NCI-H1417 treated with DMSO at 0.1 percent for 48 hours (cell line): Measurements from ENCODE around the gene SMPD3.

ENCODE experiments used
- DNase-seq: peaks from one replicate; lab custom pipeline; 2025; lab: John Stamatoyannopoulos, UW

SMPD3 gene

DNA sequence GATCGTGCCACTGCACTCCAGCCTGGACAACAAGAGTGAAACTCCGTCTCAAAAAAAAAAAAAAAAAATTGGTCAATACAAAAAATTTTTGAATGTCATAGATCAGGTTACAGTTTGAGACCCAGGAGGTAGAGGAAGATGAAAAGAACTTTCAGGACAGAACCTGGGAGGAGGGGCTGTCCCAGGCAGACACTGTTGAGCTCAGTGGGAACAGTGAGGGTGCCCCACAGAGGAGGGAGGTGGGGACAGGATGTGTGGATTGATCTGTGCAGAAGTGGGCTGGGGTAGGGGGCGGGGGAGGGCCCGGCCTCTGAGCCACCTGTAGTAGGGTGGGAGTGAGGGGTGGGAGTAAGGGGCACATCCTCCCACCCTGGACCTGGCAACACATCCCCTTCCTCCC, 79.1 kb downstream of the SMPD3 start:
- no peak for DNase-seq

DNA sequence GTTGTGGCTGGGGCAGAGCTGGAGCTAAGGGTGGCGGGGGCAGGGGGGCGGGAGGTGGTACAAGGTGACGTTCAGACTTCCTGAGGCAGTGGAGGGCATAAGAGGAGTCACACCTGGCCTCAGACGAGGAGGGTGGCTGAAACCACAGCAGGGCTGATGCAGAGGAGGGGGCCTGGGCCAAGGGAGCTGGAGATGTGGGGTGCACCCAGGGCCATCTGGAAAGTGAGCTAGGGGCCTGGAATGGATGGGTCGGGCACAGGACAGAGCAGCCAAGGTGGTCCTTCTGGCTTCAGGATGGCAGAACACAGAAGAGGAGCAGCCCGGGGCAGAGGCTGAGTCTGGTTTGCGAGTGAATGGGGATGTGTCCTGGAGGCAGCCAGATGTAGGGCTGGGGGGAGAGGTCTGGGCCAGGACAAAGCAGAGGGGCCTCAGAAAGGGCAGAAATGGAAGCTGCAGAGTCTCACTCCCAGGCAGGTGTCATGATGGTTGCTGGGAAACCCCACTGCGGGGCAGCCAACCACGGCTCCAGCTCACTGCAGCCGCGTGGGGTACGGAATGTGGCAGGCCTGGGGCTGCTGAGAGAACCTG, 79.9 kb downstream of the SMPD3 start:
- no peak for DNase-seq

DNA sequence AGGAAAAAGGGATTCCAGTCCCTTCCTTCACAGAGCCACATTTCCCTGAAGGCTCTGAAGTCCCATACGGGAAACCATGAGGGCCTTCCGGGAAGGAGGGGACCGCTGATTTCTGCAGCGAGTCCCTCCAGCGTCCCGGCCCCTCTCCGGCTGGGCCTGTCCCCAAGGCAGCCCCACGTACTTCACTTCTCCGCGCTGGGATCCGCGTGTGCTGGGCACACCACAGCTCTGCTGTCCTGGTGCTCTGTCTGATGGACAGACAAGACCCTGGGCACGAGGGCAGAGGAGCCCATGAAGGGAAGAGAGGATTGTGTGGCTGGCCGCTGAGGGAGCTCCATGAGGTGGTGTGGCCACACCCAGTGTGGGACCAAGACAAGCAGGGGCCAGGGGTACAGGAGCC, 80.4 kb downstream of the SMPD3 start:
- no peak for DNase-seq

DNA sequence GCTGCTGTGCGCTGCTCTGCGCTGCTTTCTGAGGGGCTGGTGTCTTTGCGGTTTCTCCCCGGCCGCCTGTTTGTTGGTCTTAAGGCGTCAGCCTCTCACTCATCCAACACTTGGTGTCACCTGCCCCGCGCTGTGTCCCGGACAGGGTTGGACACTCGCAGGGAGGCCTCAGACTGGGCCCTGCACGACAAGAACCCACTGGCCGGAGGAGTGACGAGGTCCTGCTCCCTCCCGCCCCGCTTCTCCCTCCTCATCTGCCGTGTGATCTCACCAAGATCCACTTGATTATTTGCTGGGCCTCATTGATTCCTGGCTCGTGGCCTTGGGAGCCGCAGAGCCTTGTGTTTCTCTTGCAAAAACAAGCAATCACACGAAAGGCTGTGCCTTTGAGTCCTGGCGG, 80.9 kb downstream of the SMPD3 start:
- no peak for DNase-seq

DNA sequence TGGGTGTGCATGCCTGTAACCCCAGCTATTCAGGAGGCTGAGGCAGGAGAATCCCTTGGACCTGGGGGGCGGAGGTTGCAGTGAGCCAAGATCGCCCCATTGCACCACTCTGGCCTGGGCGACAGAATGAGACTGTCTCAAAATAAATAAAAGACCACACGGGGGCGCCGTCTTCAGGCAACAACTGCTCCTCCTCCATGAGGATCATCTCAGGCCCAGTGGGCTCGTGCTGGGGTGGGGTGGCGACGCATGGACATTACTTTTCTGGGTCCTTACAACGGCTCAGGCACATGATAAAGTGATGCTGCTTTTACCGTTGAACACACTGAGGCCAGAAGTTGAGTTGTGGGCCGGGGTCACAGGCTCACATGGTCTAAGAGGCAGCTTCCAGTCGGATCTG, 81.3 kb downstream of the SMPD3 start:
- no peak for DNase-seq

DNA sequence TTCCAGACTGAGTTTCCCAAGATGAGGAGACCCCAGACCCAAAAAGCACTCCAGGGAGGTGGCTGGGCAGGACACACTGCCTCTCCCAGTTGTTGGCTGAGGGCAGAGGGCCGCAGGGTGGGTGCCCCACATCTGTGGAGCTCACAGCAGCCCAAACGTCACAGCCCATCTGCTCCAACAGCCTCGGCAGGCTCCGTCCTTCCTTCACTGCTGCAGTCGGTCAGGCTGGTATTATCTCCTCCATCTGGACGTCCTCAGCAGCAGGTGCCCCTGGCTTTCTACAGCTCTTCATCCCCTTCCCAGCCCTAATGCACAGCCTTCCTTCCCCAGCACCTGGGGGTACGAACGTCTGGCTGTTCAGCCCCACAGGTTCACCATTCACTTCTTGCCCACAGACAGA, 82.2 kb downstream of the SMPD3 start:
- no peak for DNase-seq

DNA sequence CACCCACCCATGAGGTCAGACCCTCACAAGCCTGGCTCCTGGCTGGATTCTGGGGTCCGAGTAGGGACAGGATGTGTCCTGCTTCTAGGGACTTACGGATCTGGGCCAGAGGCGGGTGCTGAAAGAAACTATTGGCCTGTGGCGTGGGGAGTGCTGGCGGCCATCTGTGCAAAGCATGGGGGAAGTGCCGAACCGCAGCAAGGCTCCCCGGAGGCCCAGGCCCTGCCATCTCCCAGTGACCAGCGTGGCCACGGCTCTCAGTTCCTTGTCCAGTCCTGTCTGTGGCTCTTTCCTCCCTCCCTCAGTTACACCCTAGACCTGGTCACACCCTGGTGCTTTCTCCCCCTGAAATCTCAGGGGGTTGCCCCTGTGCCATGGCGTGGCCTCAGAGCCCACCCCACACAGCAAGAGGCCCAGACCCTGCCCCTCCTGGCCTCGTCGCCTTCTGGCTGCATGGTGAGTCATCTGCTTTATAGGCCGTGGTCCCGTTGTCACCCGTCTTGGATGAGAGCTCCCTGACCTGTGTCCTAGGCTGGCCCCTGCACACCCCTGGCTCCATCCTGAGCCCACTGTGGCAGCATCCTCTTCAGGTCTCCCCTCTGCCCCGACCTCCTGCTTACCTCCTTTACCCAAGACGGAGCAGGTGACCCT, 83.0 kb downstream of the SMPD3 start:
- no peak for DNase-seq

DNA sequence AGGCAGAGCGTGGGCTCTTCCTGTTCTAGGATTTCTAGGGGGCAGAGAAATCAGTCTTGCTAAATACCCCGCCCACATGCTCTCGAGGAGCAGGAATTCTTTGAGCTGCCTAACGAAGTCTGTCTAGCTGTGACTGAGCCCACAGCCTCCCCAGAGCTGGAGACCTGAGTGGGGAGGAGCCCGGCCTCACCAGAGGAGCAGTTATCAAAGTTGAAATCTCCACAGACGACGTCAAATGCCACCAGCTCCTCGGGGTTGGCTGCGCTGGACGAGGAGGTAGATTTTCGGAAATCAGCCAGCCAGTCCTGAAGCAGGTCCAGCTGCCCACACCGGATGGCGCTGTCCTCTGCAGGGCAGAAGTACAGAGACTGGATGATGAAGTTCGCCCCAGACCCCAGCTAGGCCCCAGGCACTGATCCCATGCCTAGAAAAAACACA, 83.7 kb downstream of the SMPD3 start:
- DNase-seq, result no peak

DNA sequence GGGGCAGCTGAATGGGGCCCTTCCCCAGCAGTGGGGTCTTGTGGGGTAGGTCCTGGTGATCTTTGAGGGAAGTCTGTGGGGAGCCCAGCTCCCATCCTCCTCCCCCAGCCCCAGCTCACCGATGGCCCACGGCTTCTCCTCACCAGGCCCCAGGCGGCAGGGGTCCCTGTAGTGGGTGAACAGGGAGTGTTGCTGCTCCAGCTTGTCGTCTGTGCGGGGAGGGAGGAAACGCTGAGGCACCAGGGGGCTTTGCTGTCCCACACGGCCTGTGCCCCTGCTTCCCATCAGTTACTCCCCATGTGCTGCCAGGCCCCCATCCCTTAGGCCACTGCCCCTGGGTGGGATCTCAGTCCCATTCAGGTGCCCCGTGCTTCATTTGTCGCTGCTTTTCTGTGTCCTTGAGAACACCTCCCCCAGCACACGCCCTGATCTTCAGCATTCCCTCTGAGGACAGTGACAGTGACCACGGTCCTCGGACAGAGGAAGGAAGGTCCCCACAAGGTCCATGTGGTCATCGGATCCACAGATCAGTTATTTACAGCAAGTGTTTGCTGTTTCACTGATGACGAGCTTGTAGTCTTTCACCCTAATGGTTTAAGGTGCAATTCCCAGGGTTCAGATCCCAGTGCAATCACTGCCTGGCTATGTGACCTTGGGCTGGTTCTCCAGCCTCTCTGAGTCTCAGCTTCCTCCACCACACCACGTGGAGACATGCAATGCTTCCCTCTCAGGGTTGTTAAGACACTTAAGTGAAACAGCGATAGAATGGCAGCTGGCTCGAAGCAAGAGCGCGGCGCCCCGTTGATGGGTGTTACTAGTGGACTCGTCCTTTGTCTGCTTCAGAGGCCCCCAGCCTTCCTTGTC, 84.4 kb downstream of the SMPD3 start:
- no peak for DNase-seq

DNA sequence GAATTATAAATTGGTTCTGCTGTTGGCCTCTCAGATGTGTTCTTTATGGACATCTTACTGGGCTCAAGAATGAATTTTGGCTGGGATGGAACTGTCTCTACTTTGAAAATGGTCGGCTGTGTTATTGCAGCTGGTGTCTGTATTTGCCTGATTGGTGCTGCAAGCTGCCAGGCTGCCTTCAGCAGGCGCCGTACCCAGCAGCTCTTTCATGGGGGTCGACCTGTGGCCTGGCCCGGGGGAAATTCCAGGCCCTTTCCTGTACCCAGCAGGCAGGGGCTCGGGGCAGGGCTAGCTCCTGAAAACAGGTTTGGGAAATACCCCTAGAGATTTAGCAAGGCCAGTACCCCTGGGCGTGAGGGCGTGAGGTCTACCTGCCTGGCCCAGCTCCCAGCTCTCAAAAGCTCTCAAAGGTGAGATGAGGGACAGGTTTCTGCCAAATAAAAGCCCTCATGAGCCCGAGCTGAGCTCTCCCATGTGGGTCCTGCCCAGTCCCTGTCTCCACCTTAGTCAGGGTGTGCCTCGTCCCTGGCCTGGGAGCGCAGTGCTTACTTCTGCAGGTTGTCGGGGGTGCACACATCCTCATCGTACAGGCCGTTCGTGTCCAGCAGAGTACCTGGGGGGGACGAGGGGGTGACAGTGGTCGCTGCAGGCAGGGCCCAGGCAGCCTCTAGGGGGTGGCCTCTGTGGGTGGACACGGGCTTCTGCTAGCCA, 85.2 kb downstream of the SMPD3 start:
- no peak for DNase-seq

DNA sequence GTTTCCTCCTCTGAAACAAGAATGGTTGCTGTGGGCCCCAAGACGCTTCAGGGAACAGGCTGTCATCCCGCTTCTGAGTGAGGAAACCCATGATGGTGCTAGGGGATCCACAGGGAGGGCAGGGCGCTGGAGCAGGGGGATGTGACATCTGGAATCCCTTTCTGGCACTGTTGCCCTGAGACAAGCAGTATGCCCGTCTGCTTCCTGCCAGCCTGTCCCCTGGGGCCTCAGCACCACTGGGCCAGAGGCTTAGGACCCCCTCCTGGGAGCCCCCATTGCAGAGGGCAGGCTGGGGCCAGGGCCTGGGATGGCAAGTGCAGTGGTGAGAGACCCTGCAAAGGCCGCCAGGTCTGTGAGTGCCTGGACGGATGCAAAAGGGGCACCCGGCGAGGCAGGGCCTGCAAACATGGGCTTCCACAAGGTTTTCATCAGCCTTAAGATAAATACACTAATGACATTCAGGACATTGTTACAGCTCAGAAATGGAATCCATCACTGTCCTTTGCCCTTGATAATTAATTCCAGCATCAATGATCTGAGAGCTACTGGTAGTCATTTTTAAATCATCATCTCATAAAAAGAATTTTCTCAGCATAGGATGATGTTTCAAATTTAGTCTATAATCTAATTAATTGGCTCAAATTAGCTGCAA, 85.9 kb downstream of the SMPD3 start:
- DNase-seq, result no peak

DNA sequence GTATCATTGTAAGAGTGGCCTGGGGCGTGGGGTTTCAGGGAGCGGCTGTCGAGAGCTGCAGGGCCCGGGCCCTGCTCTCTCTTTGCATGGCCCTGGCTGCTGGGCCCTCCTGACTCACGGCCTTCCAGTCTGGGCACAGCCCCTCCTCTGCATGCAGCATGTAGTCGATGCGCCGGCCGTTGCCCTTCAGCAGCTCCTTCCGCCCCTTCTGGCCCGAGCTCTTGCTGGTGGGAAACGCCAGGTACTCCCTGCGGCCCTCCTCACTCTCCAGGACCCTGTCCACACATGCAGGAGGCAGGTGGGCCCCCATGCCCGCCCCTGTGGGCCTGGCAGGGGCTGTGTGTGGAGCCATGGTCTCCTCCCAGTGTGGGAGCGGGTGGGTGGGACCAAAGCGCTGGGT, 86.8 kb downstream of the SMPD3 start:
- DNase-seq, result no peak

DNA sequence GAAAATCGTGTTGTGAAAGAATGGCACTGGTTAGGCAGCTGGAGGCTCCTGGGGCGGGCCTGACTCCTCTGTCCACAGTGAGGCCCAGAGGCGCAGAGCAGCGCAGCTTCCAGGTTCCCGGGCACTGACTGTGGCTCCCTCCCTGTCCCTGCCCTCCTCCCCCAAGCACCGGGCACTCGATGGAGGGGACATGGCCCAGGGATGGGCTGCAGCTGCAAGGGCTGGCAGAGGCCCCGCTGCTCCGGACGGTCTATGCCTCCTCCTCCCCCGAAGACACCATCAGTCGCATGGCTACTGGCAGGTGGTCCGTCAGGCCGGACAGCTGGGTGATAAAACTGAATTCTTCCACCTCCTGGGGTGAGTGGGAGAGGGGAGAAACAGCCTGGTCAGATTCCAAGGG, 87.4 kb downstream of the SMPD3 start:
- no peak for DNase-seq

DNA sequence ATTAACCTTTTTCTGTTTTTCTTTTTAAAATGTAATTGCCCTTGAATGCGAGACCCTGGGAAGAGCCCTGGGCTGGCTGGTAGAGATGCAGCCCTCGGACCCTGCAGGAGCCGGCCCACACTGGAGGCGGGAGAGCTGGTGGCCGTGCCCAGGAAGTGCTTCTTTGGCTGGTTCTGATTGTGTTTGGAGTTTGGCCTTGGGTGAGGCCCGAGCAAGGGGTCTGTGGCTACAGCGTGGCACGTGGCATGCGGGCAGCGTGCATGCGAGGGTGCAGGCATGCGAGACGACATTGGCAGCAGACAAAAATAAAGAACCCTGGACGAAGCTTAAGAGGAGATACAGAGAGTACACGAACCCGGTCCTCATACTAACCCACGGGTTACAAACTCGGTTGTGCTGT, 87.8 kb downstream of the SMPD3 start:
- DNase-seq, result no peak

DNA sequence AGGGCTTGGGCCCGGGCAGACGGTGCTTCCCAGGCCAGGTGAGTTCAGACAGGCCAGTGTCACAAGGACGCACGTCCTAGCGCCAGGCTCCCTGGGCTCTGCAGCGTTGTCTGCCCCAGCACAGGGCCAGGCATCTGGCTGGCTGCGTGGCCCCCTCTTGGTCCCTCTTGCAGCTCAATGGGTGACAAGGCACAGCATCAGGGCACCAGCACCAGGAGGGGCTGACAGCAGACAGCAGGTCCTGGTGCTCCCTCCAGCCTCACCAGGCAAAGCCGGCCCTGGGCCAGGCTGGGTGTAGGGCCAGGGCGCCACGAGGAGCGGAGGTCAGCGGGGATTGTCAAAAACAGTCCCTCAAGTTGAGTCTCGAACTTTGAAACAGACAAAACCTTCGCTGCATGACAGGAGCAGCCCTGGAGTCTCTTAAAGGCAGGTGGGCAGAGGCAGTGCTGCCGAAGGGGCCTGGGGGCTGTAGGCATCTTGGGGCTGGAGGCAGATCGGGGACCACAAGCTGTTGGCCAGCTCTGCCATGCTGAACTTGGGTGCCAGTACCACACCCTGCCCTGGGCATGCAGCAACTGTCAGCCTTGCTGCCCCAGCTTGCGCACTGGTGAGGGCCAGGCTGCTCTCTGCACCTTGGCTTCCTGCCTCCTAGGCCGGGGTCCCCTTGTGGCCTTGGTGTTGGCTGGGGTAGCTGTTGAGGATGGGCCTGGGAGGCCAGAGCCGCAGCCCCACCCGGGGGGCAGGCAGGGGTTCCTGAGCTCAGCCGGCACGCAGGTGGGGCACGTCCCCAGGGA, 88.7 kb downstream of the SMPD3 start:
- DNase-seq, result no peak

DNA sequence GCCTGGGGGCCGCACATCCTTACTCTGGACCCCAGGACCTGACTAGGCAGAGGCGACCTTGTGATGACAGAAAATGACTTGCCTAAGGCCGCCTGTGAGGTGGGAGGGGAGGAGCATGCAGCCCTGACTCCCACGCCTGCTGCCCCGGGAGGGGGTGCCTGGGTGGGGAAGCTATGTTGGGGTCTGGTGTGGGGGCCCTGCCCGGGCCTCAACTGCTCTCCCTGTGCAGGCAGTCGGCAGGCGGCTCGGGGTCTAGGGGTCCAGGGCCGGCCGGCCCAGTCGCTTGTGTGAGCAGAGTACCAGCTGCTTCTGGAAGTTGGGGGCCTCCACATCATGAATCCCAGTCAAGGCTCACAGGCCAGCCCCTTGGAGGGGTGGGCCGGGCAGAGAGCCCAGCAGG, 89.4 kb downstream of the SMPD3 start:
- DNase-seq, result no peak

DNA sequence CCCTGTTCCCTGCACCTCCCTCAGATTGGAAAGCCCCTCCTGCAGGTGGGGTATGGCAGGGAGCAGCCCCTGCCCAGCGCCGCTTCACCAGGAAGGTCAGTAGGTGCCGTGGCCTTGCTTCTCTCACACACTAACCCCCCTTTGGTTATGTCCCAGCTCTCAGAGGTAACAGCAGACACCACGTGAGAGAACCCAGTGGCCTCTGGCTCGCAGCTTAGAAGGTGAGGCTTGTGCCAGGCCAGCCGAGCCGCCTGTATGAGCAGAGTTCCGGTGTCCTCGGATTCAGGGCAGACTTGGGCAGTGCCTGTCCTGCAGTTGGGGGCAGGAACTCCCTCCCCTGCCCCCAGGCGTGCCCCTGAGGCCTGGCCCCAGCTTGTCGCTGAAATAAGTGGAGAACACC, 90.4 kb downstream of the SMPD3 start:
- no peak for DNase-seq

DNA sequence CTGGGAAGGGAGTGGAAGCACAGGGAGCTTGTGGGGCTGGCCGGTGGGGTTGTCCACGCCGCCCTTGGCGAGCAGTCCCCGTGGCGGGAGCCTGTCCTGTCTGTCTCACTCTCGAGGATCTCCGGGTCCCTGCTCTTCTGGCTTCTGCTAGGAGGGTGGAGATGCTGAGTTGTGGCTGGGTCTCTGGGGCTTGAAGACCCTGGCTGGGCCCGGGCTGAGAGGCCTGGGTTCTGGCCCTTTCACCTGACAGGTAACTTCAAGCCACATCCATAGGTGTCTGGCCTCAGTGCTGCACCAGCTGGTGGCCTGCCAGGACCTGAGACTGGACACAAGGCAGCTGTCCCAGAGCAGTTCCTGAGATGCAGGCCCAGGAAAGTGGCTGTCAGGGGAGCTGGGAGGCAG, 90.8 kb downstream of the SMPD3 start:
- no peak for DNase-seq

DNA sequence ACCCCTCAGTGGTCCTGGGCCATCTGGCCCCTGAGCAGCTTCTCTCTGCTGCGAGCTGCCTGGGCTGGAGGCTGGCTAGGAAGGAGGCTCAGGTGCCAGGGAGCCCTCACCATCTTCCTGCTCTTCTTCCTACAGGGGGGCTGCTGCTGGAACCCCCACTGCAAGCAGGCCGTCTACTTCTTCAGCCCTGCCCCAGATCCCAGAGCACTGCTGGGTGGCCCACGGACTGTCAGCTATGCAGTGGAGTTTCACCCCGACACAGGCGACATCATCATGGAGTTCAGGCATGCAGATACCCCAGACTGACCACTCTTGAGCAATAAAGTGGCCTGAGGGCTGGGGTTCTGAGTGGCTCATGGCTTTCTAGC, 91.4 kb downstream of the SMPD3 start:
- DNase-seq, result no peak

DNA sequence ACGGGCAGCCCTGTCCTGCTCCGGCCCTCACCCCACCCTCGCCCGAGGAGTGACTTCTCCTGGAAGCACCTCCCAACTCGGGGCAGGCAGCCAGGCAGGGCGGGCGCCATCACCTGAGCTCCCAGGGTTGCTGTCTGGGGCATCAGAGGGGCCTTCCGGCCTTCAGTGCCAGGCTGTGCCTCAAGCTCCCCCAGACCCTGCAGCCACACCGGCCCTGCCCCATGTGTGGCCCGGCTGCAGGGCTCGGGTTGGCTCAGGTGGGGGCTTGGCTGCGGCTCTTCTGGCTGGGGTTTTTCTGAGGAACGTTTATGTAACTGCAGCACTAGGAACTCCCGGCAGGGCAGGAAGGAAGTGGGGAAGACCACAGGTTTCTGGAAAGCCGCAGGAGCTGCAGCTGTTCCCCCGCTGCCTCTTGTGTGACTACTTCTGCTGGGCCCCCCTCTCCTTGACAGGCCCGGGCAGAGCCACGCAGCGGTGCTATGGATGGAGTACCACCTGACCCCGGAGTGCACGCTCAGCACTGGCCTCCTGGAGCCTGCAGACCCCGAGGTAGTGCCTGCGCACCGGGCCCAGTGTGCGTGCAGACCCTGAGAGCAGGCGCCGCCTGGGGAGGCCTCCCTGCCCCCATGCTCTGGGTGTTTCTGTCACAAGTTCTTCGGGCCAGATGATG, 91.9 kb downstream of the SMPD3 start:
- no peak for DNase-seq
